ENCODE measurements around the gene CISTR. TPM values are rescaled to one million over a fixed set of nuclear protein-coding genes. Genes with fewer than 3 reads are reported as not detected.

The CISTR gene
- total and polyA plus RNA-seq, 2 experiments from 2014 or later, result not detected

GRCh38 chr12:53777936-53778644 is 26.3 kb upstream of the CISTR start:
- 84% methylated on average over 4 of the region's 4 CpGs for WGBS (ENCODE audit: low lambda C conversion rate, missing lambda C conversion rate)

DNA sequence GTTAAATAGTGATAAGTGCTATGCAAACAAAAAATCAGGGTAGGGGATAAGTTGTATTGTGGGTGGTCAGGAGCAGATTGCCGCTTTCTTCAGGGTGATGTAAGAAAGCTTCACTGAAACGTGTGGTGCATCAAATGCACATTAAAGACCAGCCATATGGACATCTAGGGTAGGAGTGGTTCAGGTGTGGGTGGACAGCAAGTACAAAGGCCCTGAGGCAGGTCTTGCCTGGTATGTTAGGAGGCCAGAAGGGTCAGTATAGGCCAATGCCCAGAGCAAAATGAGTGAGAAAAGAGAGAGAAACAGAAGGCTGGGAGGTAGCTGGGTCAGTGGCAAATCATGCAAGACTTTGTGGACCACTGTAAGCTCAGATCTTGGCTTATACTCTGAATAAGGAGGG is 25.6 kb upstream of the CISTR start:
- 49% methylated on average over 2 of the region's 2 CpGs for WGBS (ENCODE audit: low lambda C conversion rate, missing lambda C conversion rate)
- no peaks in the 10 kb centered on the region for H3K9me3 ChIP-seq (ENCODE audit: low read depth)
- no peaks in the 10 kb centered on the region for H3K9me2 ChIP-seq (replicated peaks; ENCODE audit: insufficient read depth)
- TF ChIP-seq EZH2 (IDR thresholded peaks at IDR 0.05; ENCODE audit: borderline replicate concordance), result no peak
- no peak for TF ChIP-seq EZH2phosphoT487 (IDR thresholded peaks at IDR 0.05; ENCODE audit: low read depth, severe bottlenecking, unreplicated experiment)
- TF ChIP-seq CTCF (IDR thresholded peaks at IDR 0.05; ENCODE audit: poor library complexity), result no peak
- H3K4me3 ChIP-seq, result no peak overlapping the region
- peaks cover 50% of the 10 kb centered on the region for H3K27me3 ChIP-seq
- H2AFZ ChIP-seq, result no peak overlapping the region
- H3K36me3 ChIP-seq (replicated peaks; ENCODE audit: insufficient read depth, low read depth), result no peaks in the 10 kb centered on the region
- H3K4me1 ChIP-seq (ENCODE audit: insufficient read depth), result no peaks in the 10 kb centered on the region
- no peaks in the 10 kb centered on the region for H3K79me2 ChIP-seq
- H3K4me2 ChIP-seq, result no peak overlapping the region
- no peaks in the 10 kb centered on the region for H4K20me1 ChIP-seq (ENCODE audit: insufficient read depth, poor library complexity, severe bottlenecking)
- no peak for DNase-seq (ENCODE audit: low spot score)
- H3K27ac ChIP-seq, result no peak overlapping the region

More at GRCh38 chr12:53777936-53778644, 26.3 kb upstream of the CISTR start:
- Histone ChIP-seq H3K79me2 (no peaks in the 10 kb centered on the region), H3K4me2 (no peak overlapping the region), H3K9me2 (replicated peaks; ENCODE audit: insufficient read depth) (no peaks in the 10 kb centered on the region), H3K4me3 (no peak overlapping the region), H3K9me3 (ENCODE audit: low read depth) (no peaks in the 10 kb centered on the region), H3K36me3 (replicated peaks; ENCODE audit: insufficient read depth, low read depth) (no peaks in the 10 kb centered on the region), H3K27ac (no peak overlapping the region), H3K4me1 (ENCODE audit: insufficient read depth) (no peaks in the 10 kb centered on the region), H2AFZ (no peak overlapping the region), H3K27me3 (peaks cover 52% of the 10 kb centered on the region), H4K20me1 (ENCODE audit: insufficient read depth, poor library complexity, severe bottlenecking) (no peaks in the 10 kb centered on the region)
- TF ChIP-seq EZH2 (IDR thresholded peaks at IDR 0.05; ENCODE audit: borderline replicate concordance), result no peak
- TF ChIP-seq EZH2phosphoT487 (IDR thresholded peaks at IDR 0.05; ENCODE audit: low read depth, severe bottlenecking, unreplicated experiment), result no peak
- no peak for TF ChIP-seq CTCF (IDR thresholded peaks at IDR 0.05; ENCODE audit: poor library complexity)
- no peak for DNase-seq (ENCODE audit: low spot score)

- no peak overlapping the region for H3K4me2 ChIP-seq
- no peaks in the 10 kb centered on the region for H3K4me1 ChIP-seq (ENCODE audit: insufficient read depth)
- TF ChIP-seq EZH2 (IDR thresholded peaks at IDR 0.05; ENCODE audit: borderline replicate concordance), result no peak
- no peak for TF ChIP-seq EZH2phosphoT487 (IDR thresholded peaks at IDR 0.05; ENCODE audit: low read depth, severe bottlenecking, unreplicated experiment)
- TF ChIP-seq CTCF (IDR thresholded peaks at IDR 0.05; ENCODE audit: poor library complexity), result no peak
- no peaks in the 10 kb centered on the region for H3K79me2 ChIP-seq
- H4K20me1 ChIP-seq (ENCODE audit: insufficient read depth, poor library complexity, severe bottlenecking), result no peaks in the 10 kb centered on the region
- DNase-seq (ENCODE audit: low spot score), result no peak
- 94% methylated on average over 1 of the region's 1 CpG for WGBS (ENCODE audit: low lambda C conversion rate, missing lambda C conversion rate)
- no peak overlapping the region for H3K27ac ChIP-seq
- H2AFZ ChIP-seq, result no peak overlapping the region
- no peaks in the 10 kb centered on the region for H3K36me3 ChIP-seq (replicated peaks; ENCODE audit: insufficient read depth, low read depth)
- no peaks in the 10 kb centered on the region for H3K9me3 ChIP-seq (ENCODE audit: low read depth)
- H3K4me3 ChIP-seq, result no peak overlapping the region
- no peaks in the 10 kb centered on the region for H3K9me2 ChIP-seq (replicated peaks; ENCODE audit: insufficient read depth)
- peaks cover 52% of the 10 kb centered on the region for H3K27me3 ChIP-seq
Measured at GRCh38 chr12:53776872-53777271, 25.1 kb upstream of the CISTR start.

All from hepatocyte (in vitro differentiated cells).